ENCODE results near the gene TFF1.

Gene TFF1

DNA sequence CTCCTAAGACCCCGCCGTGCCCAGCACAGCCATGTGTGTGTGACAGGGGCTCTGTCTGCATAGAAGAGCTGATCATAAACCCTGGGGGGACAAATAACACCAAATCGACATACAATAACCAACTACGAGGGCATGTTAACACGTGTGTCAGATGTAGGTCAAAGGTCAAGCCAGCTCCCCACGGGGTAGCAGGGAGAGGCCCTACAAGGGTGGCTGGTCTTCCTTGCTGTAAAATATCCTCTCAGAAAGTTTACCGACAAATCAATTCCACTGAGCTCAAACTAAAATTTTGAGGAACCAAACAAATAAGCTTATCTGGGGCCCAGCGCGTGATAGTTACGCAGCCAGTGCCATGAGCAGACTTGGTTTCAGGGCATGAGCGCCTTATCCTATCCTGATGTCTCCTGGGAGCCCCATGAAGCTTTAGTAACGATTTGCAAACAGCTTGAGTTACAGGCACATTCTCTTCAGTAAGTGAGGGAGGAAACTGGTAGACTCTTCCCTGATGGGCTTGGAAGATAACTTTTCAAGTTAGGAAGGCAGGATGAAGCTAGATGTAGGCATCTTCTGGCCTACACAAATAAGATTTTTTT, 32.2 kb upstream of the TFF1 start:
- DNase-seq (ENCODE audit: low spot score) = no peak

DNA sequence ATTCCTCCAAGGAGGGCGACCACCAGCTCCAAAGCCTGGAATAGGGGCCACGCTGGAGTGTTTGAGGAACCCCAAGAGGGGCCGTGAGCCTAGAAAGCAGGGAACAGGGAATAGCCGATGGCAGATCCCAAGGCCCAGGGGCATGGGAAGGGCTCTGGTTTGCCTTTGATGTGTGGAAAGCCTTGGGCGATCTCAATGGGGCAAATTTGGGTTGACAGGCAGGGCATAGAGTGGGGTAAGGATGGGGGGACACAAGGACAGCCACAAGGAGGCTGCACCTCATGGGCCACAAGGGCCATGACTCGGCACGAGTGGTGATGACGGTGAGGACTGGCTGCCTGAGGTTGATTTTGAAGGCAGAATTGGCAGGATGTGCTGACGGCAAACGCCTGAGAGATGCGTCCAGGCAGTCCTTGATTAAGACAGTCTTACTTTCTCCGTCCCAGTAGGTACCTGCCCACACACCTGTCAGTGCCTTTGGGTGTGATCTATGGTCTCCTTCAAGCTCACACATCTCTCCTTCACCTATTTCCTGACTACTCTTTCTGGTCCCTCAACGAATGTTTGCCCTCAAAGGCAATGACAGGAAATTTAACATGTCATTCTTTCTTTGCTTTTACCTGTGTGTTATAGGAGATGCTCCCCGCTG, 31.5 kb upstream of the TFF1 start:
- DNase-seq (ENCODE audit: low spot score) = no peak

- DNase-seq (ENCODE audit: low spot score) = no peak
Measured at GRCh38 chr21:42396799-42397745, 30.7 kb upstream of the TFF1 start.

DNA sequence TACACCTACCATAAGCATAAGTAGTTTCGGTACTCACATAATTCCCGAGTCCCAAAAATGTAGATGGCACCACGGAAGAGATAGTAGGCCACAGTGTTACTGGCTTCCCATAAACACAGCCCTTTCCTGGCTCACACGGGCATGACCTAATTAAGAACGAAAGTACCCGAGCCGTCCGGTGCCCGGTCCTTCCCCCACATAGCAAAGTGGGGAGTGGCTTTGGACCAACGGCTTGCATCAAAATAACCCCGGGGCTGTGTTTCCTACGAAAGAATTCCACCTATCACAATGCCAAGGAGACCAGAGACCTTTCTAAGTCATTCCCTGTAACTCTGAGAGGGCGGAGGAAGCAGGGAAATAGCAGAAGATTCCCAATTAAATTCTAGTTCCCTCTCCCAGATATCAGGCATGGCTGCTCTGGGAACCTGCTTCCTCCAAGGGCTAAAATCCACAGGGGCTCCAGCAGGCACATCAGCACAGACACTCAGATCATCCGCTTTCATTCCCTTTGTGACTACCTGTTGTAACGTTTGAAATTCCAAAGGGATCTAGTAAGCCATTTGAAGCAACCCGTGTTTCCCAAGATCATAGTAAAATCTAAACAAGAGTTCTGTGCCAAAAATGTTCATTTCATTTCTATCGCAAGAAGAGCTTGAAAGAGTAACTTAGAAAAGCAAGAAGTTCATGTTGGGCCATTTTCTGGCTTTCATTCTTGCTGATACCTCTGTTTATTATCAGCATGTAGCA, 29.7 kb upstream of the TFF1 start, which contains the start of gene TMPRSS3:
TSS of gene TMPRSS3 (minus strand) at position 148 of the 747 bp plus-strand sequence. CDS start 635 bp downstream, outside the sequence.
- DNase-seq (ENCODE audit: low spot score) = no peak

- DNase-seq (ENCODE audit: low spot score) = no peak
Measured at GRCh38 chr21:42395302-42395701, 29.0 kb upstream of the TFF1 start.

GRCh38 chr21:42393443-42393950, 27.2 kb upstream of the TFF1 start:
- DNase-seq (ENCODE audit: low spot score) = no peak

DNA sequence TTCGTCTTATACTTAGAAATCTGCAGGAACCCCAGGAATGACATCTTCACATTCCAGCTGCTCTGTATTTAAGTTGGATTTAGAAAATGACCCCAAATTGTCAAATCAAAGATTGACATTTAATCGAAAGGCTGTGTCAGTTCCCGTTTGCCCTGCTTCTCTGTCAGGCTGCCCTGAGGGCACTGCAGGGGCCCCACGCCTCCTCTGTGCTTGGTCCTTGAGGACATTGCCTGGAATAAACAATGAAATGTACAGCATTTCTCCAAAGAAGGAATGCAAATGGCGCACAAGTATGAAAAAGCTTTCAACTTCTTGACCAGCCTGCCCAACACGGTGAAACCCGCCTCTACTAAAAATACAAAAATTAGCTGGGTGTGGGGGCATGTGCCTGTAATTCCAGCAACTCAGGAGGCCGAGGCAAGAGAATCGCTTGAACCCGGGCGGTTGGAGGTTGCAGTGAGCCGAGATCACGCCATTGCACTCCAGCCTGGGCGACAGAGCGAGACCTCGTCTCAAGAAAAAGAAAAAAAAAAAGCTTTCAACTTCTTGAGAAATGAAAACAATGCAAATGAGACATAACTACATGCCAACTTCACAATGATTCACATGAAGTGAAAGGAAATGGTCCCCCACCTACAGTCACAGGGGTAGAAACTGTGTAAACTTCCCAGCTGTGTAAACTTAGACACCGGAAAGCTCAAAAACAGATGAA, 26.6 kb upstream of the TFF1 start:
- DNase-seq (ENCODE audit: low spot score) = no peak

GRCh38 chr21:42391297-42391696, 25.0 kb upstream of the TFF1 start:
- no peak for DNase-seq (ENCODE audit: low spot score)

- no peak for DNase-seq (ENCODE audit: low spot score)
Measured at GRCh38 chr21:42390696-42391095, 24.4 kb upstream of the TFF1 start.

- DNase-seq (ENCODE audit: low spot score) = no peak
Measured at GRCh38 chr21:42390193-42390592, 23.9 kb upstream of the TFF1 start.

DNA sequence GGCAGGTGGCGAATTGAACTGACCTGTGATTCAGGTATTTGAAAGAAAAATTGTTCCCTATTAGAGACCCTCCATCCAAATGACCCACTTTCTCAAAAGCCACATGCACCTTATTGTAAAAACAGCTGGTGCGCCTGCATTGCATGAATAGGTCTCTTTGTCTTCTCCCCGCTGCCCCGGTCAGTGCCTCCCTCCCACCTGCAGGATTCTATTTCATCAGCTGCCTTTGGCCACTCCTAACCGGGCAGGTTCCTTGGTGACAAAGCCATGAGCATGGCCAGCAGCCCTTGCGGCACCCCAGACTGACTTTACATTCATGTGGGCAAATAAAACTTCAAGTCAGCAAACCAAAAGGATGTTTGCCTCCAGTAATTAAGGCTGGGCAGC, 23.1 kb upstream of the TFF1 start:
- no peak for DNase-seq (ENCODE audit: low spot score)

DNA sequence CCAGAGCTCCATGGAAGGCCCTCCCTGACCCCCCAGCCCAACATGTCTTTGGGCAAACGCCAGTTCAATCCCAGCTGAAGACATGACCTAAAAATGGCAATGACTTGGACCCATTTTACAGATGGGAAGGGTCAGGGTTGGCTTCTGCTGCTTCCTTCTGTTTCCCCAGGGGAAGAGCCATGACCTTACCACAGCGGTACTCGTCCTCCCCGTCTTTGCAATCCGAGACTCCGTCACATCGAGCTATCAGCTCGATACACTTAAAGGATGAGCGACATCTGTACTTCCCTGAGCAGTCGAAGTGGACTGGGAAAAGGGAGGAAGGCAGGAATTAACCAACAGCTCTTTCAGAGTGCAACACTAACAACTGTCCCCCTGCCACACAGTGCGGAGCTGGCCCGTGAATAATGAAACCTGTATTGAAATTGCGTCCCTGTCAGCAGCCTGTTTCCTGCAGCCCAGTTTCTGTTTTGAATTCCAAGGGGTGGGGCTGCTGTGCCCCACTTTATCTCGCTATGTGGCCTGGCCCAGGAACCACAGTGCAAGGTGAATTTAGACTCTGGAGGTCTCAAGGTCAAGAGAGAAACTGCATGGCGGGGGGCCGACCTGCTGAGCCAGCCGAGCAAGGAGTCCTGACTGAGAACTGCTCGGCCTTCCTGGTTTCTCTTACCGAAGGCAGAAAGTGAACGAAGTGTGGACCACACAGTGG, 22.6 kb upstream of the TFF1 start:
- DNase-seq (ENCODE audit: low spot score) = no peak

DNA sequence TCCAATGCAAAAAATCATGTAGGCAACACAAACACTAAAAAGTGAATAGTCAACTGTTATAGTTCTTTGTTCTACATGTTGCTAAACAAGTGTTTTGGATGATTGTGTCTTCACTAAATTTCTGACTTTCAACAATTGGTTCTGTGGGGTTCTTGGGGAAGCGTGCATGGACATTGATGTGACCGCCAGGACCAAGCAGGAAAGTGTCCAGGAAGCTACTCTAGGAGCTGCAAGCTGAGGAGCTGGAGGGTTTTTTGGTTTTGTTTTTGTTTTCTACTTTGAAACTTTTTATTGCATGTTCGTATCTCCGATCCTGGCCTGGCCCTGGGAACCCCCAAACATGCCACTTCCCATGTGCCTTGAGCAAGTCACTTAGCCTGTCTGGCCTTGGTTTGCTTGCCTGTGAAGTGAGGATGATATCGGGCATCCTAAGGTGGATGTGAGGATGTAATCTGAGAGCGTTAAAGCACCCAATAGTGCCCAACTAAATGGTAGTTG, 21.6 kb upstream of the TFF1 start:
- DNase-seq (ENCODE audit: low spot score) = no peak

DNA sequence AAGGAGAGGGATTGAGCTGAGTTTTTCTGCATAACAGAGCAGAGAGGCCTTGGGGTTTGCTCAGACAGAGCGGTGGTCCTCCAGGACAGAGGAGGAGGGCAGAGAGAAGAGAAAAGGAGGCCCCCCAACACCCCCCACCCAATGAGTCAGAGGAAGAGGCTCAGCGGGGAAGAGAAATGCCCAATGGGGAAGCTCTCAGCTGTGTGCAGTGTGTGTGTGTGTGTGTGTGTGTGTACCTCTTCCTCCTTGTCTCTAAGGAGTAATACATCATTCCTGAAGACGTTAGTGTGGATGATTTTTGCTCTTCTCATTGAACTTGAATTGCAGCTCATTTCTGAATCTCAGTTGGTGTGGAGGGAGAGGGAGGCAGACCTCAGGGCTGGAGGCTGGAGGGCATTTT, 20.8 kb upstream of the TFF1 start:
- no peak for DNase-seq (ENCODE audit: low spot score)

GRCh38 chr21:42386034-42386591, 19.8 kb upstream of the TFF1 start:
- no peak for DNase-seq (ENCODE audit: low spot score)

GRCh38 chr21:42385619-42386018, 19.3 kb upstream of the TFF1 start:
- DNase-seq (ENCODE audit: low spot score) = no peak

- no peak for DNase-seq (ENCODE audit: low spot score)
Measured at GRCh38 chr21:42384989-42385388, 18.7 kb upstream of the TFF1 start.

DNA sequence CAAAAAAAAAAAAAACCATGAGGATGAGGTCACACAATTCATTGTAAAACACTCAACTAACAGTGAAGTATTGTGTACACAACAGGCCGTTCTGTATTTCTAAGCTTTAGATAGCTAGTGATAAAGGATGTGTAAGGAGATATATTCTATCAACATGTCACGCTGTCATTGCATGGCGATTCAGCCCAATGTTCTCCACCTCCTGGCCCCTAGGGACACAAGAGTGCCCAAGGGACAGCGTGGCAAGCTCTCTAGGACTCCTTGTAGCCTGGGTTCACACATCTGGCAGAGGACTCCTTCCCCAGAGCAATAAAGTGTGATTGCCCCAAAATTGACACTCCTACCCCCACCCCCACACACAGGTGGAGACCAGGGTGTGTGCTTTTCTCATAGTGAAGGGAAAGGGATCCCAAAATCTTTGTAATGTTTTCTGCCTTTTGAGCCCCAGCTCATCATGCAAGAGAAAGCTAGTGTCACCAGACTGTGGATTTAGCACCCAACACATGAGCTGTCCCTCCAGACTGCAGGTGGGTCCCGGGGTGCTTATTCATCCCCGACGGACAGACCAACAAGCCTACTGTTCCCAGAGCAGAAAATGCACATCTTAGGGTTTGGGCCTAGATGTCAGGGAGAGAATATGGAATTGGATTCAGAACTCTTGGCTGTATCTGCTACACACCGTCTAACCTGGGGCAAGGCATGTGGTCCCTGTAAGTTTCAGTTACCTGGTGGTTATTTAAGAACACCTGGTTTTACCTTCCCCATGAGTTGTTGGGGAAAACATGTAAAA, 18.0 kb upstream of the TFF1 start:
- no peak for DNase-seq (ENCODE audit: low spot score)

DNA sequence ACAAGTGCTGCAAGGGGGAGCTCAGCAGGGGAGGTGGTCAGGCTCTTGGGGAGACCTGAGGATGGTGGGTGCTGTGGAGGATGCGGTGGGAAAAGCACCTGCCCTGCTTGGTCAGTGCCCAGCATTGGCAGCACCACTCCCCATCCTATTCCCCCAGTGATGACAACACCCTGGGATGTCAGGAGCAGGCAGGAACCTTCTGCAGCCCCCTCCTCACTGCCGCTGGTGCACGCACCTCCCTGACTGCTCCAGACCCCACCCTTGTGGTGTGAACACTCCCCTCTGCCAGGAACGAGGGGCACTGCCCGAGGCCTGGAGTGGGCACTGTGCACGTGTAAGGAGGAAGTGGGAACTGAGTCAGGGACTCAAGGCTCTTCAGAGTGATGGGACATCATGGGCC, 17.0 kb upstream of the TFF1 start:
- no peak for DNase-seq (ENCODE audit: low spot score)

Data from pons (tissue), 1 donor.